B cell (primary cell): ENCODE data around the gene CCR9. TPM values are rescaled to one million over a fixed set of nuclear protein-coding genes. Genes with fewer than 3 reads are reported as not detected.

Experiments used
- ATAC-seq: fragments of 200-7000 bp; cut with Tn5 transposase; one replicate; pipeline ENCODE4 v1.10.0; 2021; ENCODE audit warnings: low read depth, mild to moderate bottlenecking, moderate number of reproducible peaks, moderate library complexity
- CTCF ChIA-PET: fragments of 350-600 bp; sonication (Branson Sonifier 250); formaldehyde crosslinking; loops from one replicate; lab custom pipeline; 2021; ENCODE audit warnings: antibody characterized with exemption, inconsistent platforms; lab: Charles Lee
- POLR2A ChIA-PET: fragments of 350-600 bp; sonication (Branson Sonifier 250); formaldehyde crosslinking; loops from one replicate; lab custom pipeline; 2021; ENCODE audit warnings: antibody characterized with exemption; lab: Charles Lee
- DNase-seq: peaks from one replicate; pipeline ENCODE4 v3.0.0; 2013
- H2AFZ ChIP-seq: 2 replicates; pipeline ENCODE4 v1.6.1; 2012; ENCODE audit warnings: mild to moderate bottlenecking, low read depth, low read length; ENCODE audit not compliant: insufficient read depth, poor library complexity, severe bottlenecking
- H3K27ac ChIP-seq, 2 donors: 1 replicate in 1 of 2; 2 replicates in 1 of 2; pipeline ENCODE4 v1.5.1; 2012 to 2013; ENCODE audit warnings: low read length in 2 of 2, mild to moderate bottlenecking in 2 of 2, moderate library complexity in 1 of 2
- H3K27me3 ChIP-seq, 4 experiments: fragments of 200-600 bp in 1 of 4; sonication (generic) in 1 of 4; replicated peaks in 1 of 4; 1 replicate in 2 of 4; 2 replicates in 2 of 4; pipeline versions ENCODE4 v1.6.1 to v1.7.0; 2013 to 2016; ENCODE audit warnings: low read length in 3 of 4, mild to moderate bottlenecking in 2 of 4, mixed read lengths in 1 of 4, moderate library complexity in 1 of 4; ENCODE audit not compliant: insufficient read depth in 4 of 4, control insufficient read depth in 3 of 4; ENCODE audit errors: control extremely low read depth in 1 of 4
- H3K36me3 ChIP-seq, 2 experiments: replicated peaks in 1 of 2; 1 replicate in 1 of 2; 2 replicates in 1 of 2; pipeline versions ENCODE4 v1.6.1 to v1.7.1; 2013; ENCODE audit warnings: low read length in 1 of 2; ENCODE audit not compliant: insufficient read depth in 2 of 2, control insufficient read depth in 1 of 2; ENCODE audit errors: control extremely low read depth in 1 of 2, extremely low read depth in 1 of 2
- H3K4me1 ChIP-seq, 2 donors: fragments of 200-600 bp in 1 of 2; sonication (generic) in 1 of 2; 1 replicate in 1 of 2; 2 replicates in 1 of 2; pipeline versions ENCODE4 v1.5.1 to v1.6.1; 2013 to 2017; ENCODE audit warnings: low read length in 2 of 2; ENCODE audit not compliant: control insufficient read depth in 2 of 2, insufficient read depth in 2 of 2
- H3K4me2 ChIP-seq: replicated peaks from 2 replicates; pipeline ENCODE3; 2012; ENCODE audit warnings: mild to moderate bottlenecking, low read depth, low read length; ENCODE audit not compliant: poor library complexity, severe bottlenecking
- H3K4me3 ChIP-seq, 5 experiments: fragments of 200-600 bp in 1 of 5; sonication (generic) in 1 of 5; 1 replicate in 3 of 5; 2 replicates in 2 of 5; pipeline versions ENCODE4 v1.5.1 to v1.7.0; 2011 to 2016; ENCODE audit warnings: low read length in 4 of 5, mild to moderate bottlenecking in 4 of 5, low read depth in 2 of 5, control low read depth in 1 of 5, moderate library complexity in 1 of 5; ENCODE audit not compliant: insufficient read depth in 1 of 5; ENCODE audit errors: control extremely low read depth in 1 of 5, extremely low read depth in 1 of 5
- H3K79me2 ChIP-seq: fragments of 200-600 bp; sonication (generic); one replicate; pipeline ENCODE4 v1.6.0; 2016; ENCODE audit warnings: low read length; ENCODE audit not compliant: control insufficient read depth, insufficient read depth
- H3K9ac ChIP-seq: fragments of 200-600 bp; sonication (generic); 2 replicates; pipeline ENCODE4 v1.6.1; 2017; ENCODE audit warnings: mild to moderate bottlenecking, low read length, moderate library complexity
- H3K9me3 ChIP-seq, 3 donors: one replicate each; pipeline versions ENCODE4 v1.6.1 to v1.7.1; 2013; ENCODE audit warnings: low read length in 2 of 3; ENCODE audit not compliant: control insufficient read depth in 2 of 3, insufficient read depth in 1 of 3; ENCODE audit errors: control extremely low read depth in 1 of 3
- H4K20me1 ChIP-seq: 2 replicates; pipeline ENCODE4 v1.6.0; 2012; ENCODE audit warnings: mild to moderate bottlenecking, low read length; ENCODE audit not compliant: insufficient read depth, control insufficient read depth, poor library complexity, severe bottlenecking
- H3K27ac Mint-ChIP-seq: one replicate; pipeline ENCODE4 v1.8.0; 2021; ENCODE audit warnings: mixed read lengths
- H3K27me3 Mint-ChIP-seq: one replicate; pipeline ENCODE4 v1.8.0; 2021; ENCODE audit warnings: mixed read lengths
- H3K4me1 Mint-ChIP-seq: one replicate; pipeline ENCODE4 v1.8.0; 2021; ENCODE audit warnings: mixed read lengths
- H3K4me3 Mint-ChIP-seq: one replicate; pipeline ENCODE4 v1.8.0; 2021; ENCODE audit warnings: mixed read lengths
- H3K9me3 Mint-ChIP-seq: one replicate; pipeline ENCODE4 v1.8.0; 2022; ENCODE audit warnings: mixed read lengths; ENCODE audit not compliant: insufficient read depth
- CTCF ChIP-seq: fragments of 200-600 bp; IDR thresholded peaks from one replicate; pipeline ENCODE4 v1.8.0; 2022; ENCODE audit warnings: antibody characterized with exemption, mild to moderate bottlenecking
- EZH2 ChIP-seq: IDR thresholded peaks from 2 replicates; pipeline ENCODE4 v1.6.1; 2012; ENCODE audit warnings: borderline replicate concordance, low read depth, mild to moderate bottlenecking, moderate library complexity, low read length; ENCODE audit not compliant: insufficient read depth, poor library complexity, severe bottlenecking
- WGBS: methylation state at CpG from one replicate; pipeline ENCODE4 v1.1.5; 2013; ENCODE audit warnings: missing lambda C conversion rate; ENCODE audit not compliant: insufficient coverage; 5-methylcytosine and 5-hydroxymethylcytosine counted together
- intact Hi-C: fragments of 100-400 bp; cut with micrococcal nuclease; formaldehyde crosslinking; loops from one replicate; pipeline ENCODE4 v1.10.0; 2022
- polyA plus RNA-seq: library from polyadenylated mRNA; depleted of rRNA; stranded (reverse); fragments of >200 nt; gene quantifications from 2 replicates; pipeline ENCODE4 v1.2.3, GENCODE V29; 2012
- total RNA-seq, 2 donors: library from RNA; stranded (reverse); fragments of 120-200 nt in 1 of 2; gene quantifications; 1 replicate in 1 of 2; 2 replicates in 1 of 2; pipeline versions ENCODE4 v1.2.3 to v1.2.4, GENCODE V29; 2013 to 2022

CCR9 gene
- total and polyA plus RNA-seq, 2 donors (not counting 1 experiment from before 2014, with no cell fraction given), result 0.76 to 1.1 TPM

GRCh38 chr3:45844616-45845015 lies 41.7 kb upstream of the CCR9 start:
- ChIA-PET CTCF (no interaction called here), POLR2A (interaction anchor here (0.5 kb wide), 1 partner anchor 601 kb away, joined by 6 read pairs; no protein-coding TSS in a partner anchor)
- H2AFZ ChIP-seq, result no peak overlapping the region
- DNase-seq, result no peak
- intact Hi-C loops, result loop anchor here (5.0 kb wide), 2 partner anchors 48 to 83 kb away; no protein-coding TSS in a partner anchor
- no CpG with 5 or more reads among the region's 1 CpG for WGBS
- no peaks in the 10 kb centered on the region for H4K20me1 ChIP-seq
- no peak overlapping the region for H3K4me3 ChIP-seq
- H3K4me2 ChIP-seq, result no peak overlapping the region
- no peak overlapping the region for H3K27ac ChIP-seq
- no peaks in the 10 kb centered on the region for H3K36me3 ChIP-seq
- H3K9ac ChIP-seq, result no peak overlapping the region
- peaks cover 6% of the 10 kb centered on the region for H3K79me2 ChIP-seq
- Mint-ChIP-seq H3K27ac (no peak overlapping the region), H3K4me1 (peaks cover 23% of the 10 kb centered on the region), H3K9me3 (no peaks in the 10 kb centered on the region), H3K27me3 (no peaks in the 10 kb centered on the region), H3K4me3 (no peak overlapping the region)
- H3K9me3 ChIP-seq, result no peaks in the 10 kb centered on the region
- ATAC-seq, result no peak
- H3K27me3 ChIP-seq, result no peaks in the 10 kb centered on the region
- TF ChIP-seq CTCF (no peak), EZH2 (no peak)
- H3K4me1 ChIP-seq, result peaks cover 12 to 16% of the 10 kb centered on the region in 2 donors

GRCh38 chr3:45848392-45848791 lies 38.0 kb upstream of the CCR9 start:
- Histone ChIP-seq H3K9ac (no peak overlapping the region), H2AFZ (no peak overlapping the region), H3K4me1 (peaks cover 8 to 12% of the 10 kb centered on the region in 2 donors), H3K4me2 (no peak overlapping the region), H3K27ac (no peak overlapping the region), H3K79me2 (peaks cover 3% of the 10 kb centered on the region), H3K36me3 (no peaks in the 10 kb centered on the region), H3K4me3 (no peak overlapping the region), H3K9me3 (no peaks in the 10 kb centered on the region), H4K20me1 (no peaks in the 10 kb centered on the region), H3K27me3 (no peaks in the 10 kb centered on the region)
- DNase-seq (no peak), ATAC-seq (no peak)
- Mint-ChIP-seq H3K4me1 (peaks cover 12% of the 10 kb centered on the region), H3K9me3 (no peaks in the 10 kb centered on the region), H3K27ac (no peak overlapping the region), H3K27me3 (peaks cover 8% of the 10 kb centered on the region), H3K4me3 (no peak overlapping the region)
- ChIA-PET POLR2A (no interaction called here), CTCF (no interaction called here)
- intact Hi-C loops, result no loop called here
- TF ChIP-seq EZH2 (no peak), CTCF (no peak)
- WGBS, result no CpG with 5 or more reads among the region's 1 CpG
